Measurements from ENCODE around the gene UBE3C. TPM values are rescaled to one million over a fixed set of nuclear protein-coding genes. Genes with fewer than 3 reads are reported as not detected.
"Not testable (repeated sequence)": the region's sequence is repeated elsewhere in the genome, so short reads cannot be mapped to it uniquely, and the experiment has no call there.

The UBE3C gene
- total and polyA plus RNA-seq, 2 experiments from 2014 or later: 30.8 to 92.7 TPM

DNA sequence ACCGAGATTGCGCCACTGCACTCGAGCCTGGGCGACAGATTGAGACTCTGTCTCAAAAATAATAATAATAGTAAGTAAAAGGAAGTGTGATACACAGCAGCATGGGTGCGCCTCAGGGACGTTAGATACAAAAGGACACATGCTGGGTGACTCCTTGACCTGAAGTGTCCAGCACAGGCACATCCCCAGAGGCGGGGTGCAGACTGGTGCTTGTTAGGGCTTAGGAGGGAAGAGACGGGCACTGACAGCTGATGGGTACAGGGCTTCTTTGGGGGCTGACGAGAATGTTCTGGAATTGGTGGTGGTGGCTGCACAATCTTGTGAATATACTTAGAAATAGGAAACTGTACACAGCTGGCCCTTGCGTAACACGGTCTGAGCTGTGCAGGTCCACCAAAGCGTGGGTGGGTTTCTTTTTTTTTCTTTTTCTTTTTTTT lies 136.3 kb downstream of the UBE3C start:
- Histone ChIP-seq H3K27ac (no peak overlapping the region), H3K79me2 (ENCODE audit: insufficient read depth) (no peaks in the 10 kb centered on the region), H3K27me3 (replicated peaks; ENCODE audit: insufficient read depth) (no peaks in the 10 kb centered on the region), H3K9me3 (ENCODE audit: low read depth) (no peaks in the 10 kb centered on the region), H3K9me2 (ENCODE audit: insufficient read depth) (no peaks in the 10 kb centered on the region), H3K4me1 (ENCODE audit: insufficient read depth) (peaks cover 33% of the 10 kb centered on the region), H3F3A (ENCODE audit: insufficient read depth) (peaks cover 14% of the 10 kb centered on the region), H3K4me2 (ENCODE audit: unreplicated experiment) (no peak overlapping the region), H3K9ac (no peak overlapping the region), H3K4me3 (no peak overlapping the region), H3K36me3 (ENCODE audit: low read depth) (no peaks in the 10 kb centered on the region), H2AFZ (no peak overlapping the region), H4K20me1 (ENCODE audit: insufficient read depth) (no peaks in the 10 kb centered on the region)
- in situ Hi-C loops (cut with MboI): no loop called here
- TF ChIP-seq EZH2phosphoT487 (IDR thresholded peaks at IDR 0.05; ENCODE audit: insufficient read depth, low read depth) (no peak), EZH2 (IDR thresholded peaks at IDR 0.05; ENCODE audit: insufficient read depth, poor library complexity, severe bottlenecking) (no peak)
- DNase-seq: peak; percentile 29
- WGBS, 2 experiments (ENCODE audit: low coverage in 1 of 2, low lambda C conversion rate in 2 of 2, missing lambda C conversion rate in 2 of 2): 82 to 84% methylated on average over 12 of the region's 12 CpGs

GRCh38 chr7:157276091-157276561 lies 137.4 kb downstream of the UBE3C start:
- no peak overlapping the region for H3K27ac ChIP-seq
- no peak overlapping the region for H3K4me2 ChIP-seq (ENCODE audit: unreplicated experiment)
- no peaks in the 10 kb centered on the region for H3K9me3 ChIP-seq (ENCODE audit: low read depth)
- H3K4me1 ChIP-seq (ENCODE audit: insufficient read depth): peaks cover 33% of the 10 kb centered on the region
- no peaks in the 10 kb centered on the region for H3K9me2 ChIP-seq (ENCODE audit: insufficient read depth)
- no peak overlapping the region for H2AFZ ChIP-seq
- no peaks in the 10 kb centered on the region for H3K27me3 ChIP-seq (replicated peaks; ENCODE audit: insufficient read depth)
- in situ Hi-C loops (cut with MboI): no loop called here
- H4K20me1 ChIP-seq (ENCODE audit: insufficient read depth): no peaks in the 10 kb centered on the region
- no peaks in the 10 kb centered on the region for H3K36me3 ChIP-seq (ENCODE audit: low read depth)
- H3K79me2 ChIP-seq (ENCODE audit: insufficient read depth): no peaks in the 10 kb centered on the region
- H3F3A ChIP-seq (ENCODE audit: insufficient read depth): peaks cover 5% of the 10 kb centered on the region; the same call in 1 of the 2 replicates
- H3K9ac ChIP-seq: no peak overlapping the region
- TF ChIP-seq EZH2 (IDR thresholded peaks at IDR 0.05; ENCODE audit: insufficient read depth, poor library complexity, severe bottlenecking) (no peak), EZH2phosphoT487 (IDR thresholded peaks at IDR 0.05; ENCODE audit: insufficient read depth, low read depth) (no peak)
- 87 to 92% methylated on average over 11 to 14 of the region's 14 CpGs for WGBS, 2 experiments (ENCODE audit: low coverage in 1 of 2, low lambda C conversion rate in 2 of 2, missing lambda C conversion rate in 2 of 2)
- DNase-seq: no peak
- H3K4me3 ChIP-seq: no peak overlapping the region

- Histone ChIP-seq H3K79me2 (ENCODE audit: insufficient read depth) (no peaks in the 10 kb centered on the region), H3K4me1 (ENCODE audit: insufficient read depth) (peaks cover 27% of the 10 kb centered on the region), H3K9ac (peak overlapping the region; percentile 25; the same call in 1 of the 2 replicates), H2AFZ (peak overlapping the region; percentile 41), H3K27ac (peak overlapping the region; percentile 31), H3K9me3 (ENCODE audit: low read depth) (no peaks in the 10 kb centered on the region), H4K20me1 (ENCODE audit: insufficient read depth) (no peaks in the 10 kb centered on the region), H3F3A (ENCODE audit: insufficient read depth) (no peaks in the 10 kb centered on the region), H3K4me3 (no peak overlapping the region), H3K36me3 (ENCODE audit: low read depth) (no peaks in the 10 kb centered on the region), H3K9me2 (ENCODE audit: insufficient read depth) (no peaks in the 10 kb centered on the region), H3K27me3 (replicated peaks; ENCODE audit: insufficient read depth) (no peaks in the 10 kb centered on the region), H3K4me2 (ENCODE audit: unreplicated experiment) (no peak overlapping the region)
- peak; percentile 68 for DNase-seq
- in situ Hi-C loops (cut with MboI): no loop called here
- 37 to 42% methylated on average over 21 of the region's 21 CpGs for WGBS, 2 experiments (ENCODE audit: low coverage in 1 of 2, low lambda C conversion rate in 2 of 2, missing lambda C conversion rate in 2 of 2)
- TF ChIP-seq EZH2phosphoT487 (IDR thresholded peaks at IDR 0.05; ENCODE audit: insufficient read depth, low read depth): no peak
- no peak for TF ChIP-seq EZH2 (IDR thresholded peaks at IDR 0.05; ENCODE audit: insufficient read depth, poor library complexity, severe bottlenecking)
Measured at GRCh38 chr7:157276731-157277562, 138.2 kb downstream of the UBE3C start.

GRCh38 chr7:157277568-157277967 lies 138.8 kb downstream of the UBE3C start:
- H3K4me3 ChIP-seq; H3F3A ChIP-seq (ENCODE audit: insufficient read depth); in situ Hi-C loops (cut with MboI); H3K79me2 ChIP-seq (ENCODE audit: insufficient read depth); H3K27me3 ChIP-seq (replicated peaks; ENCODE audit: insufficient read depth); H3K9ac ChIP-seq; H3K4me2 ChIP-seq (ENCODE audit: unreplicated experiment); H3K9me2 ChIP-seq (ENCODE audit: insufficient read depth); H4K20me1 ChIP-seq (ENCODE audit: insufficient read depth); DNase-seq; H2AFZ ChIP-seq; H3K36me3 ChIP-seq (ENCODE audit: low read depth); H3K27ac ChIP-seq; H3K9me3 ChIP-seq (ENCODE audit: low read depth): not testable (repeated sequence)
- H3K4me1 ChIP-seq (ENCODE audit: insufficient read depth): peaks cover 20% of the 10 kb centered on the region
- 87 to 88% methylated on average over 12 of the region's 12 CpGs for WGBS, 2 experiments (ENCODE audit: low coverage in 1 of 2, low lambda C conversion rate in 2 of 2, missing lambda C conversion rate in 2 of 2)
